Measurements from ENCODE around the gene SMAD3.

The SMAD3 gene

DNA sequence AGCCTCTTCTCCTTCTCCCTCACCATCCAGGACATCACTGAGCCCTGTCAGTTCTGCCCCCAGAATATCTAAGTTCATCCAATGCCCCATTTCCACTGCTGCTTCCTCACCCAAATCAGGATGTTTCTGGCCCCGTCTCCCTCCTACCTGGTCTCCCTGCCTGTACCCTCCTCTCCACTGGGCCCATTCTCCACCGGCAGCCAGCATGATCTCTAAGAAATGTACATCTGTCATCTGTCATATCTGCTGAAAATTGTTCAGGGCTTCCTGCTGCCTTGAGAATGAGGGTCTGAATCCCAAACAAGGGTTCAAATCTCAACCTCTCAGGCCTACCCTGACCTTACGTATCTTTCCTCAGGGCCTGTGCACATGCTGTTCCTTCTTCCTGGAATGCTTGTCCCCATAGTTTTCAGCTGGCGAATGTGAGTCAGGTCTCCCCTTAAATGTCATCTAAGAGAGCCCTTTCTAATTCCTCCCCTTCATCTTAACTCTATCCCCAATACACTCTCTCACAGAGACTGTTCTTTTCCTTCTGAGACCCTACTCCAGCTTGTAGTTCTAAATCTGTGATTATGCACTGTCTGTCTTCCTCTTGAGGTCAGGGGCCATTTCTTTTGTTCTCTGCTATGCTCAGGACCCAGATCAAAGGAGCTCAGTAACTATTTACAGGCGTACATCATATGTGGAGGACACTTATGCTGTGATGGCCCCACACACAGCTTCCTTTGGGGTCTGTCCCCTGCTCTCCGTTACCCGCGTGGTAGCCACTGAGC lies 40.8 kb downstream of the SMAD3 start:
- H3K27ac ChIP-seq, result peak overlapping the region; percentile 98
- no peak for DNase-seq (ENCODE audit: low read depth, low spot score)

DNA sequence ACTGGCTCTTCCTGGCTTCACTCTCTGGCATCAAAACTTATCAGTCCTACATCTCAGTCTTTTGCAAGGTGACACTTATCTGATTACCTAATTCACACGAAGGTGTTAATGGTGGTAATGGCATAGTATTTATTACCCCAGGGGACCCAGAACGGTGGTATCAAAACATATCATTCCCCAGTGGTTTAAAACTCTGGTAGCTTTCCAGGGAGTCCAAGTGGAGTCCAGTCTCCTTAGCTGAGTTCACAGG lies 41.3 kb downstream of the SMAD3 start:
- H3K27ac ChIP-seq, result peak overlapping the region; percentile 98
- DNase-seq (ENCODE audit: low read depth, low spot score), result no peak

DNA sequence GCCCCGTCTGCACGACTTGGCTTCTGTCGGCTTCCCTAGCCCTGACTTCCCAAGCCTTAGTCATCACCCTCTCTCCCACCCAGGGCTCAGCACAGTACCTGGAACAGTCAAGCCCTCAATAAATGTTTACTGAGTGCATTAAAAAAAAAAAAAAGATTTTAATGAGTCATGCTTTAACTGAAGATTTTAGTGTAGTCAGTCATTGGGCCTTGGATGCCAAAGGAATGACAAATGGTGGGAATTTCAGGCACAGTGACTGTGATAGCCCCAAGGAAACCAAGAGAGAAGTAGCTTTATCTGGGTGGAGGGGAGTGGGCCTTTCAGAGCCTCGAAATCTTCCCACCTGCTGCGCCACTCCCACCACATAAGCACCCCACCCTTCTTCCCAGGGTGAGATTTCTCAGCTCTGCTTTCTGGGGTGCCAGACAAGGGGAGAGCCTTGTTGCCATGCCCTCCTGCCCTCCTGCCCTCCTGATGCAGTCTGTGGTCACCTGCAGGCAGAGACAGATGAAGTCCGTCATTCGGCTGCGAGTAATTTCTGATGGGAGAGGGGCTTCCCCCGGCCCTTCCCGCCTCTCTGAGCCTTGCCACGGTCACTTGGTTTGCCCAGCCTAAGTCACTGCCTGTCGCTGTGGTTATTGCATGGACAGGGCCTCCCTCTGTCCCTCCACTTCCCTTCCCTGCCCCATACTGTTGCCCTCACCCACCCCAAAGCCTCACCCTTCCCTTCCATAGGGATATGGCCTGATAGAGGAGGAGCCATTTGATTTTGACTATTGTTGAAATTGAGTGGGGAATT lies 41.8 kb downstream of the SMAD3 start:
- DNase-seq (ENCODE audit: low read depth, low spot score), result peak; percentile 94
- peak overlapping the region; percentile 98 for H3K27ac ChIP-seq

DNA sequence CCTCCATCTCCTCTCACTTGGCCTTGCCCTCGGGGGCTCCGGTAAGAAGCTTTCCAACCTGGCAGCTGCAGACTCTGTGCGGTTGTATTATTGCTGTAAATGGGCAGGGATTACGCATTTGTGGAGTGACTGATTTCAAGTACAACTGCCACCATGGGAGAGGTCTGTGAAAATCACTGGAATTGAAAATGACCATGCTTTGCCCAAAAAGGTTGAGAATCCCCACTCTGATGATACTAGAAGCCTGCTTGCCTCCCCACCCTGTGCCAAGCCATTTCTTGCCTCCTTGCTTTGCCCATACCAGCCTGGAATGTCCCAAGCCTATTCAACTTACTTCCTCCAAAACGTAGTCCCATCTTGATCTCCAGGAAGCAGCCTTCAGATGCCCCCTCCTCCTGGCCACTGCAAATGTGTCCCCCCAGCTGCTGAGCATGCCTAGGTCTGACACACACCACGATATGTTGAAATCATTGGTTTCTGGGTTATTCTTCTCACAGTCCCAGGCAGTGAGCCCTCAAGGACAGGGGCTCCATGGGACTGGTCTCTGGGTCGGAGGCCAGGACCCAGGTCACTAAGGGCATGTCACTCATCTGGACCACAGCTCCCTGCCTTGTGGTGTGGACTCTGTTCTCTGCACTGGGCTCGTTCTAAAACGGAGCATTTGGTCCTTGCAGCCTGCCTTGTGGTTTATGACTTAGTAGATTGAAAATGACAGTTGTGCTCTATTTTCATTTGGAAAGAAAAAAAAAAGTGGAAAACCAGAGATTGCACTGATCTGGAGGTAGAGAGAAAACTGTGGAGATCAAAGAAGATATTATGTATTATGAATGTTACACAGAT lies 42.9 kb downstream of the SMAD3 start:
- peak overlapping the region; percentile 98 for H3K27ac ChIP-seq

DNA sequence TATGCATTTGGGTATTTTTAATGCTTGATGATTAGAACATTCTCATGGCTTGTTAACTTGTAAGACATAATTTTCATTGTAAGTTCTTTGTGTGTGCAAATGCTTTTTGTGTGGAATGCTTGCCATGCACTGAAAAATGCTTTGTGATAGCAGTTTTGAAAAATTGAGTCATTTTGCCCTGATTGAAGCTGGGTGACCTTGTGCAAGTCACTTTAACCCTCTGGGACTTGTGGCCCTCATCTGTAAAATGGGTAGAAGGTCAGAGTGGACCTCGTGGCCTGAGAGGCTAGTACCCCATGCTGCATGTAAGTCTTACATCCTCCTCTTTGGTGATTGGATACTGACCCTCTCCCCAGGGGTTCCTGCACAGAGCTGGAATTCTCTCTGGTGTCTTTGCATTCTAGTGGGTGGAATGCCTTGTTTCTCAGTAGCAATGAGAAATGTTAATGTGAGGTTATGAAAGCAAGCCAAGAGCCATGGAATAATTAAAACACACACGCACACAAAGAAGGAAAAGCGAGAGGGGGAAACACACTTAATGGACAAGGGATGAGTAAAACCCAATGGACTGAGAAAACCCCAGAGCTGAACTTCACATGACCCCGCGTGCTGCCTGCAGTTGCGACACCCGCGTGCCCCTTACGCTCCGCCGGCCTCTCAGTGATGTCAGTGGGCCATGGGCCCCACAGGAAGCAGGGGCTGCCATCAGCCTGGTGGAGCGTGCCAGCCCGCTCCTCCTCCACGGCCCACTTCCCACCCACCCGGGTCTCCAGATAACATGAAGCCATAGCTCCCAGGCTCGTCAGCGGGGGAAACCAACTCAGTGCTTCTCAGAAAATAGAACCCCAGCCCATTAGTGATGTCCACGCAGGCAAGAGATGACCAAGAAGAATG lies 44.0 kb downstream of the SMAD3 start:
- no peak for DNase-seq (ENCODE audit: low read depth, low spot score)
- H3K27ac ChIP-seq, result no peak overlapping the region

More for the DNA sequence above, 42.9 kb downstream of the SMAD3 start:
- no peak for DNase-seq (ENCODE audit: low read depth, low spot score)

DNA sequence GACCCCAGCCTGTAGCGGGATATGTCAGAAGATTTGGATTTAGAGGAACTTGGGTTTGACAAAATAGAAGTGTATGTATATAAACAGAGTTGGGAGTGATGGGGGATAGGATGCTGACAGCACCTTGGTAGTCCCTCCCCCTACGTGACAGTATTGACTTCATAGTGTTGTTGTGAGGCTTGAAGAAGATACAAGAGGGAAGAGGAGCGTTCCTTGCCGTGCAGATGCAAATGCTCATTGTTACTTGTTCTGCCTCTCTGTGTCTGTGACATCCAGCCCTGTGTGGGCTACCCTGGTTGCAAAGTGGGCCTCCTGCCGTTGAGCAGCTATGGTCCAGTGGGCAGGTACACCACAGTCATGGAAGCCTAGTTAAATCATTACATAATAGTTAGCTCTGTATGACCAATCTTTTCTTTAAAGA lies 45.0 kb downstream of the SMAD3 start:
- no peak overlapping the region for H3K27ac ChIP-seq

DNA sequence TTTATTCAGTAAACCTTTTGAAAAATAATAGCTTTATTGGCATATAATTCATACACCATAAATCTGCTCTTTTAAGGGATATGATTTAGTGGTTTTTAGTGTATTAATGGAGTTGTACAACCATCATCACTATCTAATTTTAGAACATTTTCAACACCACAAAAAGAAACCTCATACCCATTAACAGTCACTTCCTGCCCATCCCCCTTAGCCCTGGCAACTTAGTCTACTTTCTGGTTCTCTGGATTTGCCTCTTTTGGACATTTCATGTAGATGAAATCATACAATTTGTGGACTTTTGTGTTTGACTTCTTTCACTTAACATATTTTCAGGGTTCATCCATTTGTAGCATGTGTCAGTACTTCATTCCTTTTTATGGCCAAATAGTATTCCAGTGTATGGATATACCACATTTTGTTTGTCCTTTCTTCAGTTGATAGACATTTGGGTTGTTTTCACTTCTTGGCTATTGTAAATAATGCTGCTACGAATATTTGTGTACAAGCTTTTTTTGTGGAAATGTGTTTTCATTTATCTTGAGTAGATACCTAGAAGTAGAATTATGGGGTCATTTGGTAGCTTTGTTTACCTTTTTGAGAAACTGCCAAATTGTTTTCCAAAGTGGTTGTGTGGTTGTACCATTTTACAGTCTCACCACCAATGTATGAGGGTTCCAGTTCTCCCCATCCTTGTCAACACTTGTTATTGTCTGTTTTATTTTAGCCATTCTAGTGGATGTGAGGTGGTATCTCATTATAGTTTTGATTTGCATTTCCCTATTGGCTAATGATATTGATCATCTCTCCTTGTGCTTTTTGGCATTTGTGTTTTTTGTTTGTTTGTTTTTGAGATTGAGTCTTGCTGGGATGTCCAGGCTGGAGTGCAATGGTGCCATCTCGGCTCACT lies 45.8 kb downstream of the SMAD3 start:
- no peak overlapping the region for H3K27ac ChIP-seq
- no peak for DNase-seq (ENCODE audit: low read depth, low spot score)

More for the DNA sequence above, 45.0 kb downstream of the SMAD3 start:
- no peak for DNase-seq (ENCODE audit: low read depth, low spot score)

DNA sequence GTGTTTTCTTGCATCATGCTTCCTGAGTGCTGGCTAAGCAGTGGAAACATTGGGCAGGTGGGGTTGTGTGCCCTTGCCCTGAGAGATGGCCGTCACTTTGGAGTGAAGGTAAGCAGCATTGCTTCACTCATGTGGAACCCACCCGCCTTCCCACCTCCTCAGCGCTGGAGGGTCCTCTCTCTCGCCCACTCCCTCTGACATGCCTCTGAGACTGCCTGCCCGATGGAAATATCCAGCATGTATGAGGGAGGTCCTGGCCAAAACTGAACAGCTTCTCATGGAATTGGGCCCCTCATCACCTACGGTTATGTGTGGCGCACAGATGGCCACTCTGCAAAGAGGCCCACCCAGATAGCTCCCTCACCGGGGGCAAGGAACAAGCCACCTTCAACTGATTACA lies 48.6 kb downstream of the SMAD3 start:
- no peak overlapping the region for H3K27ac ChIP-seq
- DNase-seq (ENCODE audit: low read depth, low spot score), result no peak

DNA sequence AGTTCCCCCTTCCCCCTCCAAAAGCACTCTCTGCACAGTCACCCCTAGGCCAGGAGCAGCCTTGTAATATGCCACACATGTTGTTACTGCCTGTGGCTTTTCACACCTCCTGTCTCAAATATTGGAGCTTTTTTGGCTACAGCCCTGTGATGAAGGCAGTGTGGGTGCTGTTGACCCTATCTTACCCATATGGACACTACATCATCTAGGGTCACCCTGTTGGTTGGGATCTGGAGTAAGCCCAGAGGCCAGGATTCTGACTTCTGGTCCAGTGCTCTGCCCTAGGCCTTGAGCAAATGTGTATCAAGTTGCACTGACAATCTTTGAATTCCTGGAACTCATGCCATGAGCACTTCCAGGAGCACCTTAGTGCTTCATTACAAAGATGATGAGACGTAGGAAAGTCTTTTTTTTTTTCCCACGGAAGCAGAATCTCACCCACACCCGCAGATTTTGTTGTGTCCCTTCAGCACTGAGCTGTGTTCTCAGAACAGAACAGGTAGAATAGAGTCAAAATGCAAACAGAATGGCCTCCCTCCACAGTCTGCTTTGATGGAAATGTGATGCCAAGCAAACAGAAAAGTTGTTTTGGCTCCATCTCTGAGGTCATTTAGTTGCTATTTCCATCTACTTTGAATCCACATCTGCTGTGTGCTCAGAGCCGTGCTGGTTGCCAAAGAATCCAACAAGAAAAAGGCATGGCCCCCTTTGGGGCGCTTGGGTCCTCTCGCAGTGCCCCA lies 49.6 kb downstream of the SMAD3 start:
- no peak overlapping the region for H3K27ac ChIP-seq
- DNase-seq (ENCODE audit: low read depth, low spot score), result no peak

DNA sequence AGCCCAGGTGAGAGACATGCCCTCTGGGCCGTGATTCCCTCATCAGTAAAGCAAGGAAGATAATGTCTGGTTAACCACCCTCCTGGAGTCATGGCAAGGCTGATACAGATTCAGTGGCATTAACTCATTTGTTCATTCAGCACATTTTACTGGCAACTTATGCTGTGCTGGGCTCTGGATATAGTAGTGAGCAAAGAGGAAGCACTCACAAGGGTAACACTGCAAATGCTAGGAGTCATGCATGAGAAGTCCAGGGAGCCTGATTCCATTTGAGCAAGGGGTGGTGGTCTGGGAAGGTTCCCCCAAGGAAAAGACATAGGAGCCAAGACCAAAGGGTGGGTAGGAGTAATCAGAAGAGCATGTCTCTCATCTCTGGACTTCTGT lies 50.2 kb downstream of the SMAD3 start:
- no peak overlapping the region for H3K27ac ChIP-seq
- no peak for DNase-seq (ENCODE audit: low read depth, low spot score)

DNA sequence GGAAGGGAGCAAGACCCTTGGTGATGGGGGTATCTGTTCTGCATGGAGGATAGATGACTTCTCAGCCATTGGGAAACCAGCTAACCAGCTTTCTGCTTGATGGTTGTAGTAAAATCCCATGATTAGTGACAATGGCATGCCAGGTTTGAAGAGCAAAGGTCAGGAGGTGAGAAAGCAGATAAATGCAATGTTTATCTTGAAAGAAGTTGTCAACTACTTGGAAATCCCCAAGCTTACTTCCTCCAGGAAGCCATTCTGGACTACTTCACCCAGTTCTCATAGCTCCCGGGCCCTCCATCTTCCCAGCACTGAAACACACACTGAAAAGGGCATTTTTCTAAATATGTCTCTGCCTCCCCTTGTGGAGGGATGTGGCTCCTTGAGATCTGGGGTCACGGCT lies 51.3 kb downstream of the SMAD3 start:
- no peak for DNase-seq (ENCODE audit: low read depth, low spot score)
- peak overlapping the region; percentile 16 for H3K27ac ChIP-seq

DNA sequence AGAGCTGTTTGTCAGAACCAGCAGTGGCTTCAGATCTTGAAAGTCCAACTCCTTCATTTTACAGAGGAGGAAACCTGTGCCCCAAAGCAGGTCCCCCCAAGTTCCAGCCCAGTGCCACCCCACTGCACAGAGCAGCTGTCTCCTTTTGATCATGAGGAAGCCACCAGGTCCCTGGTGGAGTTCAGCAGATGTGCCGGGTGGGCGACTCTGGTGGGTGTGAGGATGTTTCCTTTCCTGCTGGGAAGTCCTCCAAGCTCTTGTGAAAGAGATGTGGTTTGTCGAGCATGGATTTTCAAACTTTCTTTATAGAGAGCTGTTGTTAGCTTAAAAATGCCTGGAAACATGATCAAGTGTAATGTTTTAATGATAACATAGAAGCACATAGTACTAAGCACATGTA lies 52.0 kb downstream of the SMAD3 start:
- H3K27ac ChIP-seq, result peak overlapping the region; percentile 16
- no peak for DNase-seq (ENCODE audit: low read depth, low spot score)

DNA sequence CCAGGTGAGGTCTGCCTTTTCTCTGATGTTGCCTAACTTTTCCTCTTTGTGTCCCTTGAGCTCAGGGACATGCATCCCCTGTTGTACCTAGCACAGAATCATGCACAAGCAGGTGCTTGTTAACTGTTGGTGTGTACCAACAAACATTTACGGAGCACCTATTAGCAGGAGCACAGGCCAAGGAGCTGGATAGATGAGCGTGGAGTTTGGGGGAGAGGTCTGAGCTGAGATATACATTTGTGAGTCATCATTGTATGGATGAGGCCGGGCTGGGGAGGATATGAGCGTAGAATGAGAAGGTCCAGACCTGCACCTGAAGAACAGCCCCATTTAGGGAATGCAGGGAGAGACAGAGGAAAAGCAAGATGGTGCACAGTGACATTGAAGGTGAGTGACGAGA lies 53.4 kb downstream of the SMAD3 start:
- peak overlapping the region; percentile 97 for H3K27ac ChIP-seq
- no peak for DNase-seq (ENCODE audit: low read depth, low spot score)

DNA sequence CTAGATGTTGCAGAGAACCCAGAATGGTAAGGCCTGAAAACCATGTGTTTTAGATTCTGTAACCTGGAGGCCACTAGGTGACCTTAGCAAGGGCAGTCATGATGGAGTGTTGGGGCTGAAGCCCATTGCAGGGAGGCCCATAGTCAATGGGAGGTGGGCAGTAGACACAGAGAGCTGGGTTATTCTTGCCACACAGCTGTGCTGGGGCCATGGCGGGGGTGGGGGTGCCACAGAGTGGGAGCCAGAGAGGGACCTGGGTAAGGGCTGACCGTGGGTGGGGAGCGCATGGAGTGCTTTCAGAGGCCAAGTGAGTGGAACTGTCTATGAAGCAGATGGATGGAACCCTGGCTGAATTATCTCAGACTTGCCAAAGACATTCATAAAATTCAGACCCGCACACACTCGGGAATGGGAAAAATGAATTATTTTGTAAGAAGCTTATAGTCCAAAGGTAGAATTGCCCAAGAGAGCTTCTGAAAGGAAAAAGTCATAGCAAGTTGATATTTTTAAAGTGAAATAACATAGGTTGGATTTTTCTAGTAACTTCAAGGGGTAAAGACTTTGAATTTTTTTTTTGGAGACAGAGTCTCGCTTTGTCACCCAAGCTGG lies 53.9 kb downstream of the SMAD3 start:
- DNase-seq (ENCODE audit: low read depth, low spot score), result no peak
- peak overlapping the region; percentile 97 for H3K27ac ChIP-seq

DNA sequence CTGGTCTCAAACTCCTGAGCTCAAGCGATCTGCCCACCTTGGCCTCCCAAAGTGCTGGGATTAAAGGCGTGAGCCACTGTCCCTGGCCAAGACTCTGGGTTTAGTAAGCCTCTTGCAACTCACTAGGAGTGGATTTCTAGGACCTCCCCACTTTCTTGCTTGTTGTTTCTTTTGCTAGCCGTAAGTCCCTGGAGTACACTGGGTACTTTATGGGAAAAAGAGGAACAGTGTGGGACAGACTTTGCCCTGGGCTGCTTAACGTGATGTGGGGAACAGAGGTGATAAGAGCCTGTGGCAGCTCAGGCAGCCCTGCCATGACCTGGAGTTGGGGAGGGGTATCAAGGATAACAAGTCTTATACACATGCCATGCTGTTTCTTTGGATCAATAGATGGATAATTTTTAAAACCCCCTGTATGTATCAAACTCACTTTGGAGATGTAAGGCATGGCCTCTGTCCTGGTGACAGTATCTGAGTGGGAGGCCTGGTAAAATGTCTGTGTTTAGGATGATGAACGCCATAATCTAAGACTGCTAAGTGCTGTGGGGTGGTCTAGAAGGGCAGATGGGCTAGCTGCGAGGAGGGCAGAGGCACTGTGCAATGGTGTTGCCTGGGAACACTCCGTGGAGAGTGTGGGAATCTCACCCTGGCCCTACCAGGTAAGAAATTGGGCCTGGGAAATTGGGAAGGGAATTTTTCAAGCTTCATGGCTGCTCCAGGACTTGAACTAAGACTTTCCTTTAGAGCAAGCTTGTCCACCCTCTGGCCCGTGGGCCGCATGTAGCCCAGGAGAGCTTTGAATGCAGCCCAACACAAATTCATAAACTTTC lies 54.8 kb downstream of the SMAD3 start:
- peak overlapping the region; percentile 97 for H3K27ac ChIP-seq
- DNase-seq (ENCODE audit: low read depth, low spot score), result no peak

DNA sequence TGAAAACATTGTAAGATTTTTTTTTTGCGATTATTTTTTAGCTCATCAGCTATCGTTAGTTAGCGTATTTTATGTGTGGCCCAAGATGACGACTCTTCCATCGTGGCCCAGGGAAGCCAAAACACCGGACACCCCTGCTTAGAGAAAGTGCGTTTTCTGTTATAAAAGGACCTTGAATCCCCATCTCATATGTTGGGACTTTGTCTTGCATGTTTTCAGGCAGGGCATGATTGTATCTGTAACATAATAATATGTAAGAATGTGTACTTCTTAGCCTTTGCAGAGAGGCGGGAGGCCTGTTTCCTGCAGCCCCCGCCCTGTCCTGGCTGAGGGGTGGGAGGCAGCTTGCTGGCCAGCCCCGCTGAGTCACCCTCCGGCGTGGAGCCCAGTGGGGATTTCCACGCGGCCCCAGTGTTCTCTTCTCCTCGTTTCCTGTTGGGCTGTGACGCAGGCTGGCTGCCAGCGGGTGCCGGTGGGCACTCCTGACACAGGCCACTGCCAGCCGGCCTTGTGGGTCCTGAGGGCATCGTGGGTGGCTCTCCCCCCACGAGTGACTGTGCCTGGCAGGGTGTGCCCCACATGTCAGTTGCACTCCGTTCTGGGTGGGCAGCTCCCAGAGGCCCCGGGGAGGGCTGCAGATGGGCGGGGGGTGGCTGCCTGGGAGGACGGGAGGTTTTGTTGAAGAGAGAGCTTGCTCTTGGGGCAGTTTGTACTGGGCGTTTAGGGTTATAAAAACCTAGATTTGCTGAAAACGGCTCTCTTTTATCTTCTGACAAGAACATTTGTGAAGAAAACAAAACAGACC lies 55.6 kb downstream of the SMAD3 start:
- peak overlapping the region; percentile 97 for H3K27ac ChIP-seq

More for the DNA sequence above, 55.6 kb downstream of the SMAD3 start:
- DNase-seq (ENCODE audit: low read depth, low spot score), result no peak

All from epithelial cell of prostate (primary cell).